Colonic mucosa (tissue), 4 donors: ENCODE measurements around the gene FOXP1. TPM values are rescaled to one million over a fixed set of nuclear protein-coding genes. Genes with fewer than 3 reads are reported as not detected.

ENCODE experiments used
- DNase-seq: peaks from one replicate; pipeline ENCODE4 v3.0.0-alpha.2; 2020
- H3K27ac ChIP-seq: fragments of 200-600 bp; one replicate; pipeline ENCODE4 v1.8.0; 2021
- H3K27me3 ChIP-seq: fragments of 200-600 bp; one replicate; pipeline ENCODE4 v1.8.0; 2021
- H3K36me3 ChIP-seq: fragments of 200-600 bp; one replicate; pipeline ENCODE4 v1.8.0; 2021
- H3K4me1 ChIP-seq: fragments of 200-600 bp; one replicate; pipeline ENCODE4 v1.8.0; 2021; ENCODE audit warnings: mild to moderate bottlenecking
- H3K4me3 ChIP-seq: fragments of 200-600 bp; one replicate; pipeline ENCODE4 v1.8.0; 2021
- H3K9ac ChIP-seq, 2 donors: one replicate each; pipeline ENCODE4 v1.7.0; 2013; ENCODE audit warnings: control low read depth in 2 of 2, low read depth in 2 of 2, low read length in 2 of 2
- H3K9me3 ChIP-seq: fragments of 200-600 bp; one replicate; pipeline ENCODE4 v1.8.0; 2021
- CTCF ChIP-seq: fragments of 200-600 bp; IDR thresholded peaks from one replicate; pipeline ENCODE4 v1.8.0; 2022; ENCODE audit warnings: antibody characterized with exemption, mild to moderate bottlenecking
- intact Hi-C: fragments of 100-400 bp; cut with DNase I; formaldehyde crosslinking; loops from one replicate; pipeline ENCODE4 v1.14.1; 2022
- total RNA-seq, 2 donors: library from RNA; stranded (reverse); fragmentation: NEBNext Ultra II Directional in 1 of 2; extraction: Animal tissue kit (Norgen Biotek cat#: 25700) in 1 of 2; gene quantifications; one replicate each; pipeline ENCODE4 v1.2.1, GENCODE V29; 2021
- donor health status: healthy.
- donor health status: DM: no; HTN: no; CAD: no.
- donor health status: DM: no; HTN: no; CAD: no.

Gene FOXP1
- total RNA-seq, 2 donors from 2014 or later = 127 to 128 TPM

GRCh38 chr3:71064291-71064955 is 519.1 kb downstream of the FOXP1 start:
- Histone ChIP-seq H3K4me1 (peaks cover 6% of the 10 kb centered on the region), H3K27ac (peak overlapping the region; percentile 95), H3K9me3 (no peaks in the 10 kb centered on the region), H3K27me3 (no peaks in the 10 kb centered on the region), H3K4me3 (peak overlapping the region; percentile 49), H3K9ac (peak overlapping the region; percentile 91 to 93), H3K36me3 (no peaks in the 10 kb centered on the region)
- TF ChIP-seq CTCF = no peak
- peak; percentile 60 for DNase-seq
- intact Hi-C loops = loop anchor here (5.0 kb wide), 1 partner anchor 518 kb away; the partner anchor contains the start of gene FOXP1

- Histone ChIP-seq H3K9ac (peak overlapping the region; percentile 91 to 93), H3K27ac (peak overlapping the region; percentile 95), H3K27me3 (no peaks in the 10 kb centered on the region), H3K4me3 (peak overlapping the region; percentile 49), H3K4me1 (peaks cover 6% of the 10 kb centered on the region), H3K36me3 (no peaks in the 10 kb centered on the region), H3K9me3 (no peaks in the 10 kb centered on the region)
- intact Hi-C loops = loop anchor here (5.0 kb wide), 1 partner anchor 518 kb away; the partner anchor contains the start of gene FOXP1
- TF ChIP-seq CTCF = no peak
- DNase-seq = peak; percentile 59
These were observed 519.7 kb downstream of the FOXP1 start for GRCh38 chr3:71063773-71064290.

- TF ChIP-seq CTCF = no peak
- intact Hi-C loops = loop anchor here (5.0 kb wide), 1 partner anchor 519 kb away; the partner anchor contains the start of gene FOXP1
- no peak for DNase-seq
- Histone ChIP-seq H3K36me3 (no peaks in the 10 kb centered on the region), H3K4me1 (peaks cover 6% of the 10 kb centered on the region), H3K9ac (peak overlapping the region; percentile 91 to 93), H3K9me3 (no peaks in the 10 kb centered on the region), H3K27me3 (no peaks in the 10 kb centered on the region), H3K27ac (peak overlapping the region; percentile 95), H3K4me3 (peak overlapping the region; percentile 49)
These were observed 520.4 kb downstream of the FOXP1 start for GRCh38 chr3:71062952-71063772.

GRCh38 chr3:71062037-71062932 is 521.2 kb downstream of the FOXP1 start:
- no peak for TF ChIP-seq CTCF
- intact Hi-C loops = loop anchor here (5.0 kb wide), 1 partner anchor 520 kb away; the partner anchor contains the start of gene FOXP1
- H3K9me3 ChIP-seq = no peaks in the 10 kb centered on the region
- peak overlapping the region; percentile 49 for H3K4me3 ChIP-seq
- H3K36me3 ChIP-seq = no peaks in the 10 kb centered on the region
- peak overlapping the region; percentile 91 to 93 for H3K9ac ChIP-seq
- H3K27me3 ChIP-seq = no peaks in the 10 kb centered on the region
- peaks cover 6% of the 10 kb centered on the region for H3K4me1 ChIP-seq
- DNase-seq = no peak
- peak overlapping the region; percentile 95 for H3K27ac ChIP-seq
